Cerebellar cortex (tissue), 1 donor: ENCODE measurements around the gene SLC10A7.
A peak's percentile ranks its signal among the peaks of the same experiment; 100 is the strongest.

Source experiments
- DNase-seq: peaks from one replicate; pipeline ENCODE4 v3.0.0-alpha.2; 2015; ENCODE audit warnings: low spot score

Gene SLC10A7

DNA sequence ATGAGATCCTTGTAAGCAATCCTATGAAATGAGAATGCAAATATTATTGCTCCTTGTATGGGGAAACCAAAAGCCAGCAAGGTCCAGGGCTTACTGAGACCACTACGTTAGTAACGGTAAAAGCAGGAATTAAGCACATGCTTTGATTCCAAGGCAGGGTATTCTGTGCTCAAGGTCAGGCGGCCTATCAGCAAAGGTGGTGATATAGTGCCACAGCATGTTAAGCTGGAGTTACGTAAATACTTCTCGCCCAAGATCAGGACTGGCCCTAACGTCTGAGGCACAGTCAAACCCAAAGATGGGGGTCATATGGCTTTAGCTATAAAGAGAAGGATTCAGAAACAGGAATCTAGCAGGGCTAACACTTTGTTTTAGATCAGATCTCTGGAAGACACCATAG lies 27.6 kb downstream of the SLC10A7 start:
- DNase-seq, result no peak

DNA sequence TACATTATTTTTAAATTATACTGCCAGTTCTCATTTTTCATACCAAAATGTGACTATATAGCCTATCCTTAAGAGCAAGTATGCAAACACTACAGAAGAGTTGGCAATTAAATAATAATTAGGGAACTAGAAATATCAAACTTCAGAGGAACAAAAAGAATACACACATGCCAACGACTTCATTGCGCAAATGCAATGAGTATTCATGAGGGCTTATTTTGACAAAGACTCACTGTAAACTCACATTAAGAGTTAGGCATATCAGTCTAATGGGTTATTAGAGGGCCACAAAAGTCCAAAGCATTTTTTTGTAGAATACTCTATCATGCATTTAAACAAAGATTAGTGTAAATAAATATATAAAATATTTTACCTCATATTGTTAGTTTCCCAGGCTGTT lies 31.6 kb downstream of the SLC10A7 start:
- no peak for DNase-seq

DNA sequence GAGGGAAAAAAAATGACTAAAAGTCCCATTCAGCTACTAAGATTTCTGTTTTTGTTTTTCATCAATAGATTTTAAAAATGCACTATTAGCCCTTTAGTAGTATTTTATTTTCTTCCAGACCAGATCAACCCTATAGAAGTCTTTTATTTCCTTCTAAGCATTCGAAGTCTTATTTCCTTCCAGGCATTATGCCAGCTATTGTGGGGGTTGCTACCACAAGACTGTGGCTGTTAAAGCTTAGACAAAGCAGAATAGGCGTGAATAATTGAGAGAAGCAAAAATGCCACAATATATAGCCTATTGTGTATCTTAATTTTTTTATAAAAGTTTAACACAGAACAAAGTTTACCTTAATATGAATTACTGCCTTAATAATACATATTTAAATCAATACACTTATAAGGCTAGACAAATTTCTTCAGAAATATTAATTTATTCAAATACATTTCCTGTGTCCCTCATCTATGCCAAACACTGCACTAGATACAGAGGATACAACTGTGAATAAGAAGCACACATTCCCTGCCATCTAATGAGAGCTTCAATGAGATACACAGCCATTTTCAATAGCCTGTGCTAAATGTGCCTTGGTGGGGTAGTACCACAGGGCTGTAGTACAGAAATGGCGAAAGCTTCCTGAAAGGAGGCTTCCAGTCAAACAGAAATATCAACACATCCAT lies 33.1 kb downstream of the SLC10A7 start:
- DNase-seq, result no peak

DNA sequence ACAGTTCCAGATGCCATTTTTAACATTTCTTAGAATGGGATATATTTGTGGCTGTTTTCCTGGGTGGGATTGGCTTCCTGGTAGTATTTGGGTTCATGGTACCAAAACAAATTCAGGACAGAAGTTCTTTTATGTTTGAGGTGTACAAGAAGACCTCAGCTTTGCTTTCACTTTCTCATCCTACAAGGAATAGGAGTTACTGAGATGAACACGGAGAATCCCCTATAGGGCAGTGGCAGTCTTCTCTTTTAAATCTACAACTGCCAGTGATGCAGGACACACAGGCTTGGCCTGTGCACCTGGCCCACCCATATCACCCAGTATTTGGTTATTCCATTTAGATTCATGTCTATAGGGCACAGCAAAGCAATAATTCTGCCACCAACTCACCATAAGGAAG lies 35.2 kb downstream of the SLC10A7 start:
- DNase-seq, result no peak

- DNase-seq, result no peak
Observed at GRCh38 chr4:146485968-146486367, 35.8 kb downstream of the SLC10A7 start.

GRCh38 chr4:146482788-146483187 lies 39.0 kb downstream of the SLC10A7 start:
- no peak for DNase-seq

GRCh38 chr4:146481246-146481645 lies 40.5 kb downstream of the SLC10A7 start:
- DNase-seq, result no peak

DNA sequence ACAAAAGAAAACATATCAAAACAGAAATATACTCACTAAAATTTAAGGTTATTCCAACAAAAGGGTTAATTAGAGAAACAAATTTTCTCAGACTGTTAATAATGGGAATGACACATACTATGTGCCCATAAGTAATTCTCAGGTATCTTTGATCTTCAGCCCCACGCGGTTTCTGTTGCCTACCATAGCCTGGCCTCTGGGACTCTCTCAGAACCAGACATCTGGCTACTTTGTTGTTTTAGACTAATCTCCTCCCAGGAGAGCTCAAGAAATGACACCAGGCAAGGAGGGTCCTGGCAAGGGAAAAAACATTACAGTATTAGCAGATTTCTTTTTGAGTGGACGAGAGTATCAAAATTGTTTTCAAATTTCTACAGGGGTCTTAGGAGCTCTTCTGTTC lies 43.7 kb downstream of the SLC10A7 start:
- DNase-seq, result no peak

DNA sequence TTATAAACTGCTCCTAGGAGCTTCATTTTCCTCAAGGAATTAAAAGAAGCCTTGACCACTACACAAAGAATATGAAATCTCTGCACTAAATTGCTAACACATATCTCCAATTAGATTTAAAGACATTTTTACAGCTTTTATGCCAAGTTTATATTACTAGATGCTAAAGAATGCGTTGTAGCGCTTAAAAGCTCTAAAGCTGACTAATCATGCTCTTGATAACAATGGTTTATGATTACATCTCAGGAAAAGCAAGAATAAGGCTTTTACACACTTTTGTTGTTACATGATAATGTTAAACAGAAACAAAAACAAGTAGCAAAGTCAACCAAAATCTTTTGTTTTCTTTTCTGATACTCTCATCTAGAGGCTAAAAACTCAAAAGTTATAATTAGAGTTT lies 44.7 kb downstream of the SLC10A7 start:
- DNase-seq, result no peak

DNA sequence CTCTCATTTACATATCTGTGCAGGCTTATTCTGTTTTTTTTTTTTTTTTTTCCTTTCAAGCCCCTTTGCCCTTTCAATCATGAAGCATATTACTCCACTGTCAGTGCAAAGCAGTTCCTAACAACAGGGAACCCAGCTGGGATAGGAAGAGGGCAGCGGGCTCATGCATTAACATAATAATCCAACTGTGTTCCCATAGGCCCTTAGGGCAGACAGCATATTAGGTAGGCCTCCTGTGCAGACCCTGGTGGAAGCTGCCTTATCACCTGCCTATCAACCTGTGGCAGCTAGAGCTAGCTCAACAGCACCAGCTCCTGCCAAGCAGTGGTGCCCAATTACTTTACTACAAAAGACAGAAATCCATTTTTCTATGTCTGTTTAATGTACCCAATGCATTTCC lies 49.3 kb downstream of the SLC10A7 start:
- DNase-seq, result no peak

- DNase-seq, result no peak
Observed at GRCh38 chr4:146470604-146471003, 51.1 kb downstream of the SLC10A7 start.

DNA sequence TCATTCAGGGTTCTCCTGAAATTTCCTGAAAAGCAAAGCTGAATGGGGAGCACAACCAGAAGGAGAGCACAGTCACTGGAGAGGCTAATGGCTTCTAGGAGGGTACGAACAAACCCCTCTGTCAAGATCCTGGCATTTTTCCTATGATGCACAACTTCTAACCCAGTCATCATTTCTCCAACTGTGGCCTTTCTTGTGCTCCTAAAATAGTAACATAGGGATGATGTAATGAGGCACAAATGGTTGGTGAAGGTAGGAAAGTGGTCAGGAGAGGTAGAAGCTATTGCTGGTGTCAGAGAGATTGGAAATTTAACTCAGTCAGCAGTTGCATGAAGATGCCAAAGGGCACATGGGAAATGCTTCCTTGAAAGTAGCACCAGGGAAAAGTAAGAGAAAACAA lies 52.7 kb downstream of the SLC10A7 start:
- no peak for DNase-seq

- DNase-seq, result no peak
Observed at GRCh38 chr4:146465628-146466027, 56.1 kb downstream of the SLC10A7 start.

DNA sequence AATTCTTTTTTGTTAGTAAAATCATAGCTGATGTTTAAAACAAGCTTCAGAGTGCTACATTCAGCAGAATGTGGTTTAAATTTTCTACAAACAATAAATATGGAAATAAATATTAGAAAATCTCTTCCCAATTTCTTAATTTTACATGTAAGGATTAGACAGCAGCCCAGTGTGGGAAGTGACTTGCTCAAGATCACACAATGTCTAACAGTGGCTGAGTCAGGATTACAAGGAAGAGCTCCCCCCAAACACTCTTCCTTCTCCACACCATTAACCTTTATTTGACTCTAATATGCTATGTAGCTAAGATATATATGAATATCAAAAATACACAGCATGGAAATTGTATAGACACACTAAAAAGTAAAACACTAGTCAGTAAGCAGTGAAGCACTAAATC lies 59.5 kb downstream of the SLC10A7 start:
- DNase-seq, result no peak

DNA sequence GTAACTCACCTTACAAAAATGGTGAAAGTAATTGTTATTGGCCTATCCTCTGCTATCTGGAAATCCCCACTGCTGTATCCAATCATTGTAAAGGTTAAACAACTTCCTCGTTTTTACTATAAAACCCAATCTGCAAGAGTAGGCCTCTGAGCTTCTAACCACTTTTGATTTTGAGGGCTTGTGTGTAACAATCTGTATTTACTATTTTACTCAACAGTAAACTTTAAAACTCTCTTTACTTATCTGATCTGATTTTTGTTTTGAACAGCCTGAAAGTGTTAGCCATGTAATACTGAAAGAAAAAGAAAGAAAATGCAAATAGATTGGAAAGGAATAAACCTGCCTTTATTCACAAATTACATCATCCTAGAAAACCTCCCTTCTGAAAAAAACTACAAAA lies 63.1 kb downstream of the SLC10A7 start:
- no peak for DNase-seq

- DNase-seq, result no peak
Observed at GRCh38 chr4:146456681-146457080, 65.1 kb downstream of the SLC10A7 start.

DNA sequence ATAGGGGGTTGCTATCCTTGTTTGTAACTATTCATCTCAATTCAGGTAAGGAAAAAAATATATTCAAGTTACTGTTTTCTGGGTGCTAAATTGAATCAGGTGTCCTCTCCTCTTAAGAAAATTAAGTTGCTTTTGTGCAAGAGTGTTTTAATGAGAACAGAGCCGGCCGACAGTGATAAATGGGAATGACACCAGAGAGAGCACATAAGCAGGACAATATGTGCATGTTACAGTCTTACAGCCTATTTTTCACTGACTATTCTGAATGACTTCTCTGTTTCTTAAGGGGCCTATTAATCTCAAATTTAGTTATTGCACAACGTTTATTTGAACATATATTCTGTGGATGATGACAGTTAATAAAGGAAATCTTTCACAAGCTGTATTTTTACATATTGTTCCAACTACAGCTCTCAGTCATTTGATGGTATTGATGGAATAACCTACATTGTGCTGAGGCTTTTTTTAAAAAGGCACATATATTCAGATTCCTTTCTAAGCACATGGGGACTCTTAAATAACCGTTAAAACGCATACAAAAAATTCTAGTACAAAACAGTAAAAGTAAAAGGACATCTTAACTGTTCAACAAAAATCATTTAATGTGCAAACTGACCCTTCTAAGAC lies 68.4 kb downstream of the SLC10A7 start:
- no peak for DNase-seq

- no peak for DNase-seq
Observed at GRCh38 chr4:146450524-146450923, 71.2 kb downstream of the SLC10A7 start.

- DNase-seq, result no peak
Observed at GRCh38 chr4:146446555-146446954, 75.2 kb downstream of the SLC10A7 start.

GRCh38 chr4:146445198-146446150 lies 76.3 kb downstream of the SLC10A7 start:
- no peak for DNase-seq

- peak; percentile 10 for DNase-seq
Observed at GRCh38 chr4:146443525-146443924, 78.2 kb downstream of the SLC10A7 start.

- DNase-seq, result no peak
Observed at GRCh38 chr4:146442801-146443200, 78.9 kb downstream of the SLC10A7 start.

DNA sequence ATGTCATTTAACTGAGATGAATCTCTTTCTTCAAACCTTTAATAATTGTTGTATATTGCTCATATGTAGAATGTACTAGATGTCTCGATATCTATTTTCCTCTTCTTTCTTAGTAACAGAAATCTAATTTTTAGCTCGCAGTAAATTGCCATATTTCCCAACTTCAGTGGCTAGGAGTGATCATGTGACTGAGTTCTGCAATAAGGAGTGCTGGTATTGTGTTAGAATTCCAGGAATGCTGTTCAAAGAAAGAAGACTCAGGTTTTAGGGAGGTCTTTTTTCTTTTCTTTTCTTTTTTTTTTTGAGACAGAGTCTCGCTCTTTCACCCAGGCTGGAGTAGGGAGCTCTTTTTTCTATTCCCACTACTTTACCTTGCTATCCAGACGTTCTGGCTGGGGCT lies 81.7 kb downstream of the SLC10A7 start:
- no peak for DNase-seq
